Omental fat pad (tissue), 4 donors: ENCODE results near the gene GPR42. TPM values are rescaled to one million over a fixed set of nuclear protein-coding genes. Genes with fewer than 3 reads are reported as not detected.
"Not testable (repeated sequence)": the region's sequence is repeated elsewhere in the genome, so short reads cannot be mapped to it uniquely, and the experiment has no call there.

Source experiments
- ATAC-seq: fragments of 150-250 bp; one replicate; pipeline ENCODE4 v1.9.1; 2016; ENCODE audit warnings: mild to moderate bottlenecking, moderate library complexity; ENCODE audit not compliant: low FRiP score
- DNase-seq: peaks from one replicate; pipeline ENCODE4 v3.0.0-alpha.2; 2019; ENCODE audit warnings: low spot score
- total RNA-seq, 4 donors: library from RNA; depleted of rRNA; stranded (reverse); fragments of >200 nt; gene quantifications; one replicate each; pipeline ENCODE4 v1.1.0, GENCODE V29; 2016
- TF ChIP-seq, protein P1 (sequence below), 3 donors: fragments of 450-650 bp; IDR thresholded peaks; one replicate each; pipeline ENCODE4 v1.5.1; 2016 to 2017; ENCODE audit warnings: antibody characterized with exemption in 3 of 3, mild to moderate bottlenecking in 3 of 3, moderate library complexity in 2 of 3

The GPR42 gene
- total RNA-seq, 4 donors from 2014 or later, result 0.37 to 0.79 TPM; not detected in 2

DNA sequence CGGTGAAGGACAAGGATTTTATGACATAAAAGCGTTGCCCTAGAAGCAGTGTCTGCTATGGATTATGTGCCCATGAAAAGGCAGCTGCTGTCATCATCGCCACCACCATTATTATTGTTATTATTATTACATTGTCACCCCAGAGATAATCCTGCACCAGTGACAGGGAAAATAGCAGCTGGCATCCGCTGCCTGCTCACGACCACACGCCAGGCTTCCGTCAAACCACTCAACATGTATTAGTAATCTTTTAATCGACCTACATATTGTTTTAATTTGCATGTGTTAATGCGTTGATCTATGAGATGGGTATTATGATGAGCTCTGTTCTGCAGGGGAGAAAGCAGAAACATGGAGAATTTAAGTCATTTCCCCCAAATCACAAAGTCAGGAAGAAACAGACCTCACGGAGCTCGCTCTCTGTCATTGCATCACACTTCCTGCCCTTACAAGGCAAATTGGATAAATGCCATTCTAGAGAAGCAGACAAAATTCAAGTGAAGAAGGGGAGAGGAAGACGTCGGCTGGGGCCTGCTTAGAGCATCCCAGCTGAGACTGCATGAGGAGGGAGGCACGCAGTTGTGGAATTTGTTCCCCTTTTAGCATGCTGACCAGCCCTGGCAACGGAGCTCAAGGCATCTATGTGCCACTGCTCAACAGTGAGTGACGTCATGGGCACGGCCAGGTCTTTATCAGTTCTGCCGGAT lies 12.8 kb upstream of the GPR42 start, which contains the start of gene FFAR3:
Gene FFAR3 (plus strand): TSS at position 594 of the 707 bp plus-strand sequence. CDS start 431 bp downstream, outside the sequence.
- TF ChIP-seq, protein P1, sequence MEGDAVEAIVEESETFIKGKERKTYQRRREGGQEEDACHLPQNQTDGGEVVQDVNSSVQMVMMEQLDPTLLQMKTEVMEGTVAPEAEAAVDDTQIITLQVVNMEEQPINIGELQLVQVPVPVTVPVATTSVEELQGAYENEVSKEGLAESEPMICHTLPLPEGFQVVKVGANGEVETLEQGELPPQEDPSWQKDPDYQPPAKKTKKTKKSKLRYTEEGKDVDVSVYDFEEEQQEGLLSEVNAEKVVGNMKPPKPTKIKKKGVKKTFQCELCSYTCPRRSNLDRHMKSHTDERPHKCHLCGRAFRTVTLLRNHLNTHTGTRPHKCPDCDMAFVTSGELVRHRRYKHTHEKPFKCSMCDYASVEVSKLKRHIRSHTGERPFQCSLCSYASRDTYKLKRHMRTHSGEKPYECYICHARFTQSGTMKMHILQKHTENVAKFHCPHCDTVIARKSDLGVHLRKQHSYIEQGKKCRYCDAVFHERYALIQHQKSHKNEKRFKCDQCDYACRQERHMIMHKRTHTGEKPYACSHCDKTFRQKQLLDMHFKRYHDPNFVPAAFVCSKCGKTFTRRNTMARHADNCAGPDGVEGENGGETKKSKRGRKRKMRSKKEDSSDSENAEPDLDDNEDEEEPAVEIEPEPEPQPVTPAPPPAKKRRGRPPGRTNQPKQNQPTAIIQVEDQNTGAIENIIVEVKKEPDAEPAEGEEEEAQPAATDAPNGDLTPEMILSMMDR (IDR thresholded peaks at IDR 0.05), result no peak
- ATAC-seq (no peak), DNase-seq (no peak)

DNA sequence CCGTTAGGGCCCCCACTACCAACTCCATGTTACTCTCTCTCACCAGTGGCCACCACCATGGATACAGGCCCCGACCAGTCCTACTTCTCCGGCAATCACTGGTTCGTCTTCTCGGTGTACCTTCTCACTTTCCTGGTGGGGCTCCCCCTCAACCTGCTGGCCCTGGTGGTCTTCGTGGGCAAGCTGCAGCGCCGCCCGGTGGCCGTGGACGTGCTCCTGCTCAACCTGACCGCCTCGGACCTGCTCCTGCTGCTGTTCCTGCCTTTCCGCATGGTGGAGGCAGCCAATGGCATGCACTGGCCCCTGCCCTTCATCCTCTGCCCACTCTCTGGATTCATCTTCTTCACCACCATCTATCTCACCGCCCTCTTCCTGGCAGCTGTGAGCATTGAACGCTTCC lies 12.0 kb upstream of the GPR42 start:
- ATAC-seq, DNase-seq: not testable (repeated sequence)

DNA sequence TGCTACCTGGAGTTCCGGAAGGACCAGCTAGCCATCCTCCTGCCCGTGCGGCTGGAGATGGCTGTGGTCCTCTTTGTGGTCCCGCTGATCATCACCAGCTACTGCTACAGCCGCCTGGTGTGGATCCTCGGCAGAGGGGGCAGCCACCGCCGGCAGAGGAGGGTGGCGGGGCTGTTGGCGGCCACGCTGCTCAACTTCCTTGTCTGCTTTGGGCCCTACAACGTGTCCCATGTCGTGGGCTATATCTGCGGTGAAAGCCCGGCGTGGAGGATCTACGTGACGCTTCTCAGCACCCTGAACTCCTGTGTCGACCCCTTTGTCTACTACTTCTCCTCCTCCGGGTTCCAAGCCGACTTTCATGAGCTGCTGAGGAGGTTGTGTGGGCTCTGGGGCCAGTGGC lies 11.5 kb upstream of the GPR42 start:
- not testable (repeated sequence) for ATAC-seq

DNA sequence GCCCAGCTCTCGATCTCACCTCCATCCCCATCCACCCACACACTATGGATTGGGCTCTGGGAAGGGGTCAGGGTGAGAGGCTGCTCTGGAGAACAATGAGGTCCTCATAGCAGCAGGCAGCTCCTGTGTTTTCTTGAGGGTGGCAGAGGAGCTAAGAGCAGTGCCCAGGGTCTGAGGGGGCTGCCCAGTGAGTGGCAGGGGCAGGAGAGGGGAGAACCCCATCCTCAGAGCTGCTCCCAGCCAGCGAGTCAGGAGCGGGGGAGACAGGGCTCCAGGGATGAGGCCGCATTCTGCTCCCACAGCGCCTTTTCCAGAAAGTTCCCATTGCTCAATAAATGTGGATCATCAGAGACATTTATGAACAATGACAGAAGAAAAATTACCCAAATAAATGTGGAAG lies 10.8 kb upstream of the GPR42 start:
- not testable (repeated sequence) for ATAC-seq, DNase-seq

More for the DNA sequence above, 11.5 kb upstream of the GPR42 start:
- DNase-seq, result not testable (repeated sequence)

DNA sequence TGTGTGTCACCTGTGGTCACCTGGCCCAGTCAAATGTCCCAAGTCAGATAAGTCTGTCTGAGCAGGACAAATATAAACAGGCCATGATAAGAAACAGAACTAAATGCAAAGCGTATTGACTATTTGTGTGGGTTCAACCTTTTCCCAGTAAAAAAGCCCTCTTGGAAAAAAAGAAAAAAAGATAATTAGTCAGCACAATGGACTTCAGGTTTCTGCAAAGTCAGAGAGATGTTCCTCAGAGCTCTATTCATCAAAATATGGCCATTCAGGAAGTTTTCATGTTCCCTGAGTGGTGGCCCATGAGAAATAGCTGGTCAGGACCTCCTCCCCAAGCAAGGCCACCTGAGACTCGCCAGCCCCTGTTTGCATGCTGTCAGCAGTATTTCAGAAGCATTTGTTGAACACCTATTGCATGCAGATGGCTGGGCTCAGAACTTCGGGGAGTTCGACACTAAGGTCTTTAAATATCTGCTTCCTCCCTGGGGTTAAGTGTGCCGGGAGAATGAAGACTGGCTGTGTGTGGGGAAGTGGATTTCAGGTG lies 9.9 kb upstream of the GPR42 start:
- DNase-seq, result no peak
- TF ChIP-seq, protein P1 (IDR thresholded peaks at IDR 0.05), result no peak
- ATAC-seq, result no peak

DNA sequence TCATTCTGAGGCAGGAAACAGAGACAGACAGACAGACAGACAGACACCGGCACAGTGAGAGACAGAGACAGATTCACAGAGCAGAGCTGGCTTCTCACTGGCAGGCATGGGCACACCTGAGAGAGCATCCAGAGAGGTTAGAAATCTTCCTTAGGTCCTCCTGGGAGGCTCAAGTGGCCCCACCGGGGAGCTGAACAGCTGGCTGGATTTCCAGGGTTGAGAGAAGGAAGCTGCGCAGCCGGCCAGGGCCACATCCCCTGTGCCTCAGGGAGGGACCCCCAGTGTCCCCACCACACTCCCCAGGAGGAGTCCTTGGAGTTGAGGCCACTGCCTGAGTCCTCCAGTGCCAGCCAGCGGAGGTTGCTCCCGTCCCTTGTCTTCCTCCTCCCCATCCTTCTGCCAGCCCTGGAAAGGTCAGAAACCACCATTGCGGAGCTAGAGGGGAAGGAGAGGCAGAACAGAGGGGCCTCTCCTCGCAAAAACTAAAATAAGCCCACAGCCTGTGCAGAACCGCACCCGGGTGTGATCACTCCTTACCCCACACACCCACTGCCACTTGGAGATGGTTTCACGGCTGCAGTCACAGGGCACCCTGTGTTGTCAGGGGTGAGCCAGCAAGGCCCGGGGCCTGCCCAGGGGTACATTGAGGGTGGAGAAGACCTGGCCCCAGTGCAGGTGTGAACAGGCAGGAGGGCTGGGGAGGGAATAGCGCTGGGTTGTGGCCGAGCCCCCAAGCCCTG lies 8.4 kb upstream of the GPR42 start:
- ATAC-seq, result no peak
- TF ChIP-seq, protein P1 (IDR thresholded peaks at IDR 0.05), result no peak

DNA sequence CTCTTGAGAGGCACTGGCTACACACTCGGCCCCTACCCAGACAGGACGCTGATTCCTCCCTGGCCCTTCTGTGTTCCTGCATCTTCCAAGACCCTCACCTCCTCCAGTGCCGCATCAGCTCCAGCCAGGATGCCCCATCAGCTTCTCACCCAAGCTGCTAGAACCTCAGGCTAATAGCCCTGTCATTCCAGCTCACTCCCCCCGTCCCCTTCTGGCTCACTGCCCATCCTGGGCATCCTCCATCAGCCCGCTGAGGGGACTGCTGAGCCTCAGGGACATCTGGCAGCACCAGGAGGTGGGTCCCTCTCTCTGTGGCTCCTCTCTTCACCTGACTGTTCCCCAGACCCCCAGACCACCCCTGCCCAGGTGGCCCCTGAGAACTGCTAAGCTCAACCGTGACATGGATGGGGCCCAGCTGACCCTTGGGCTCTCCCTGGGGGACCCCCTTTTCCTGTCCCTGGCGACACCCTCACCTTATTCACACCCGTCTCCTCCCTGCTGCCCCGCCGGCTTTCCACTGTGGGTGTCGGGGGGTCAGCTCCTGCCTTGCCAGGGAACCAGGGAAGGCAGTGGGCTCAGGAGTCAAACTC lies 7.8 kb upstream of the GPR42 start:
- ATAC-seq (no peak), DNase-seq (no peak)
- TF ChIP-seq, protein P1 (IDR thresholded peaks at IDR 0.05), result no peak

More for the DNA sequence above, 8.4 kb upstream of the GPR42 start:
- DNase-seq, result no peak

DNA sequence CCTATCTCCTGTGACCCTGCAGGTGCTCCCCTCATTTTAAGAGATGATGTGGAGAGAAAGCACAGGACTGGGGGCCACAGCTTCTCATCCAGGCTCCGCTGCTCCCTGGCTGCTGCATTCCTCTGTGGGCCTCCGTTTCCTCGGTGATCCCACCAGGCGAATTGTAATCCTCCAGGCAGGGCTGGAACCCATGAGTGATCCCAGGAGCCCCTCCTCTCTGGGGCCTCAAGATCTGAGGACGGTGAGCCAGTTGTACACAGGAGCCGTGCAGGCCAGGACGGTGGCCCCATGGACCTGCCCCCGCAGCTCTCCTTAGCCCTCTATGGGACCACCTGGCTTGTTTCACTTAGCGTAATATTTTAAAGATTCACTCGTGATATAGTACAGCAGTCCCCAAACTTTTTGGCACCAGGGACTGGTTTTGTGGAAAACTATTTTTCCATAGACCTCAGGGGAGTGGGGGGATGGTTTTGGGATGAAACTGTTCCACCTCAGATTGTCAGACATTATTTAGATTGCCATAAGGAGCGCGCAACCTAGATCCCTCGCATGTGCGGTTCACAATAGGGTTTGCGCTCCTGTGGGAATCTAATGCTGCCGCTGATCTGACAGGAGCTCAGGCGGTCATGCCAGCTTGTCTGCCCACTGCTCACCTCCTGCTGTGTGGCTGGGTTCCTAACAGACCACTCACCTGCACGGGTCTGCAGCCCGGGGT lies 7.0 kb upstream of the GPR42 start:
- no peak for DNase-seq
- TF ChIP-seq, protein P1 (IDR thresholded peaks at IDR 0.05), result no peak
- no peak for ATAC-seq
